K562 treated with DMSO at 1 percent for 24 hours (cell line): ENCODE measurements around the gene ZNF892. TPM values are rescaled to one million over a fixed set of nuclear protein-coding genes. Genes with fewer than 3 reads are reported as not detected.

Source experiments
- total RNA-seq: library from RNA; unstranded; fragments of 300-600 nt; gene quantifications from 2 replicates; pipeline ENCODE4 v1.2.3, GENCODE V29; 2022; ENCODE audit warnings: low read depth; ENCODE audit not compliant: insufficient read depth

The ZNF892 gene
- total RNA-seq = not detected in 2 replicates

GRCh38 chr2:95207111-95207961, at the start of gene ZNF892:
TSS of gene ZNF892 (plus strand) at chr2:95207521. CDS start at chr2:95207816, 295 bp downstream.

GRCh38 chr2:95159690-95160449, 47.5 kb upstream of the ZNF892 start, which contains the start of gene ZNF514:
TSS of gene ZNF514 (minus strand) at chr2:95159848. CDS start at chr2:95153253, 6,595 bp downstream.

GRCh38 chr2:95165371-95166064, 41.8 kb upstream of the ZNF892 start, which contains the start of gene ZNF2:
TSS of gene ZNF2 (plus strand) at chr2:95165809. CDS start at chr2:95176227, 10,418 bp downstream.

Other genes with a start within 250 kb of the ZNF892 start
- not detected in 2 replicates for gene MAL, start 181.8 kb upstream of the ZNF892 start, total RNA-seq
- gene MRPS5, start 85.7 kb upstream of the ZNF892 start, total RNA-seq = 64.7 and 64.8 TPM in 2 replicates
- 4.6 and 5.8 TPM in 2 replicates for gene ZNF514, start 47.7 kb upstream of the ZNF892 start, total RNA-seq
- gene ZNF2, start 41.7 kb upstream of the ZNF892 start, total RNA-seq = 1.9 and 2.4 TPM in 2 replicates
- gene PROM2, start 66.9 kb downstream of the ZNF892 start, total RNA-seq = not detected in 2 replicates
- not detected in 2 replicates for gene KCNIP3, start 89.8 kb downstream of the ZNF892 start, total RNA-seq
- 35.0 and 40.0 TPM in 2 replicates for gene FAHD2A, start 195.2 kb downstream of the ZNF892 start, total RNA-seq